ENCODE results near the gene ADAP1. TPM values are rescaled to one million over a fixed set of nuclear protein-coding genes. Genes with fewer than 3 reads are reported as not detected.
"Not testable (repeated sequence)": the region's sequence is repeated elsewhere in the genome, so short reads cannot be mapped to it uniquely, and the experiment has no call there.

Gene ADAP1
- total RNA-seq, 1 experiment from 2014 or later, result 173 TPM

- peaks cover 72% of the 10 kb centered on the region for H3K36me3 Mint-ChIP-seq (ENCODE audit: insufficient read depth, unreplicated experiment)
- intact Hi-C loops (cut with micrococcal nuclease; ENCODE audit: unreplicated experiment), result no loop called here
Measured at GRCh38 chr7:963236-964078, 9.0 kb upstream of the ADAP1 start.

DNA sequence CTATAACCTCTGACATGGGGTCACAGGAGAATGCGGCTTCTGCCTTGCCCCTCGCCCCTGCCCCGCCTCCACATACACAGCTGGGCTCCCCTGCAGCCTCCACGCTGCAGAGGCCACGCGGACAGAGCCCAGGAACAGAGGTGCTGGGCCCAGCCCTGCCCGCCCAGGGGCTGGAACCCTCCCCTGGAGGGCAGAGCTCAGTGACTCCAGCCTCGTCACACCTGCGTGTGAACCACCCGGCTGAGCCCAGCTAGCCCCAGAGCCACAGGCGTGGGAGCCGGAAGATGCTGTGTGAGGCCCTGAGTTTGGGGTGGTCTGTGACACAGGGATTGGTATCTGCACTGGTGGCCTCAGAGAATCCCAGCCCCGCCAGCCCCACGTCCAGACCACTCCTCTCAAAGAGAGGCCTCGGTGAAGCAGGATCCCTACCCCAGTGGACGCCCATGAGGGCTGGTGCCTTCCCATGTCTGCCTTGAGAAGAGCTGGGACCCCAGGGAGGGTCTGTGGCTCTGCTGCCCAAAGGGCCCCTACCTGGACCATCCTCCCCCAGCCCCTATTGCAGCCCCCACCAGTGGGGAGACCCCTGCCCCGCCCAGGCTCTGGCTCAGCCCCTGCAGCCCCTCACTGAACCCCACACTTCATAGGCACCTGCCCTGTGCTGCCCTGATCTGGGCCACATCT, 8.1 kb upstream of the ADAP1 start:
- CTCF ChIA-PET, result no interaction called here
- DNase-seq, result no peak
- Mint-ChIP-seq H3K27me3 (ENCODE audit: unreplicated experiment) (no peaks in the 10 kb centered on the region), H3K27ac (ENCODE audit: unreplicated experiment) (no peak overlapping the region), H3K4me3 (ENCODE audit: low read depth, unreplicated experiment) (no peak overlapping the region), H3K36me3 (ENCODE audit: insufficient read depth, unreplicated experiment) (peaks cover 68% of the 10 kb centered on the region), H3K4me1 (ENCODE audit: low read depth, unreplicated experiment) (peaks cover 7% of the 10 kb centered on the region), H3K9me3 (ENCODE audit: low read depth, unreplicated experiment) (no peaks in the 10 kb centered on the region)
- no TSS peak for BruUV-seq (replicated peaks)
- TF ChIP-seq CTCF (IDR thresholded peaks at IDR 0.05; ENCODE audit: unreplicated experiment), result no peak
- intact Hi-C loops (cut with micrococcal nuclease; ENCODE audit: unreplicated experiment), result no loop called here

More at GRCh38 chr7:963236-964078, 9.0 kb upstream of the ADAP1 start:
- no peak for DNase-seq
- Mint-ChIP-seq H3K4me1 (ENCODE audit: low read depth, unreplicated experiment) (peaks cover 7% of the 10 kb centered on the region), H3K9me3 (ENCODE audit: low read depth, unreplicated experiment) (no peaks in the 10 kb centered on the region), H3K4me3 (ENCODE audit: low read depth, unreplicated experiment) (no peak overlapping the region), H3K27ac (ENCODE audit: unreplicated experiment) (peak overlapping the region; percentile 29), H3K27me3 (ENCODE audit: unreplicated experiment) (no peaks in the 10 kb centered on the region)
- no TSS peak for BruUV-seq (replicated peaks)
- CTCF ChIA-PET, result no interaction called here
- no peak for TF ChIP-seq CTCF (IDR thresholded peaks at IDR 0.05; ENCODE audit: unreplicated experiment)

DNA sequence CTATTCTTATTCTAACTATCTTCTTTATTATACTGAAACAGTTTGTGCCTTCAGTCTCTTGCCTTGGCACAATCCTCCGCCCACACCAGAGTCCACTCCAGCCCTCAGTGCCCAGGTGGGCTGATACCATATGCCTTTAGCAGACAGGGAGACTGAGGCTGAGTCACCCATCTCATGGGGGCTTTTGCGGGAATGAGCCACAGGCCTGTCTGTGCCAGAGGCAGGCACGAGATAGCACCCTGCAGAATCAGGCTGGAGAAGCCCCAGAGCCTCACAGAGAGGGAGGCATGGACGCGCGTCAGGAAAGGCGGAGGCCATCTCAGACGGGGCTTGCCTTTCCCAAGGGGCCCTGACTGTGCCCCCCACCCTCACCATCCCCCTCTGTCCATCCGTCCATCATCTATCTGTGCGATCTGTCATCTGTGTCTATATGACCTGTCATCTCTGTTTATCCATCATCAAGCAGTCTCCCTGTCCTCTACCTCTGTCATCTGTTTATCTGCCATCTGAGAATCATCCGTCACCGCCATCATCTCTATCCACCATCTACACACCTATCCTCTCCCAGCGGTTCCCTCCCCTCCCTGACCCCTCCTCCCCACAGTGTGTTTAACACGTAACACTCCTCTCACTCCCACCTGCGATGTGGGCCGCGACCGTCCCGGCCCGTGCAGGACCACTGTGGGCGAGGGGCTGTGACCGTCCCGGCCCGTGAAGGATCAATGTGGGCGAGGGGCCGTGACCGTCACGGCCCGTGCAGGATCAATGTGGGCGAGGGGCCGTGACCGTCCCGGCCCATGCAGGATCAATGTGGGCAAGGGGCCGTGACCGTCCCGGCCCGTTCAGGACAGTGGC, 7.3 kb upstream of the ADAP1 start:
- no TSS peak for BruUV-seq (replicated peaks)

GRCh38 chr7:960972-961371, 6.5 kb upstream of the ADAP1 start:
- intact Hi-C loops (cut with micrococcal nuclease; ENCODE audit: unreplicated experiment); DNase-seq; H3K27me3 Mint-ChIP-seq (ENCODE audit: unreplicated experiment); H3K4me1 Mint-ChIP-seq (ENCODE audit: low read depth, unreplicated experiment); H3K9me3 Mint-ChIP-seq (ENCODE audit: low read depth, unreplicated experiment); CTCF ChIA-PET; H3K27ac Mint-ChIP-seq (ENCODE audit: unreplicated experiment); BruUV-seq (replicated peaks); H3K4me3 Mint-ChIP-seq (ENCODE audit: low read depth, unreplicated experiment): not testable (repeated sequence)
- peaks cover 65% of the 10 kb centered on the region for H3K36me3 Mint-ChIP-seq (ENCODE audit: insufficient read depth, unreplicated experiment)

More for the DNA sequence above, 7.3 kb upstream of the ADAP1 start:
- CTCF ChIA-PET, result no interaction called here
- no peak for TF ChIP-seq CTCF (IDR thresholded peaks at IDR 0.05; ENCODE audit: unreplicated experiment)
- no peaks in the 10 kb centered on the region for H3K9me3 Mint-ChIP-seq (ENCODE audit: low read depth, unreplicated experiment)
- no peaks in the 10 kb centered on the region for H3K27me3 Mint-ChIP-seq (ENCODE audit: unreplicated experiment)
- H3K4me3 Mint-ChIP-seq (ENCODE audit: low read depth, unreplicated experiment), result no peak overlapping the region
- peaks cover 7% of the 10 kb centered on the region for H3K4me1 Mint-ChIP-seq (ENCODE audit: low read depth, unreplicated experiment)
- intact Hi-C loops (cut with micrococcal nuclease; ENCODE audit: unreplicated experiment), result no loop called here
- DNase-seq, result no peak
- H3K27ac Mint-ChIP-seq (ENCODE audit: unreplicated experiment), result peak overlapping the region; percentile 25
- peaks cover 67% of the 10 kb centered on the region for H3K36me3 Mint-ChIP-seq (ENCODE audit: insufficient read depth, unreplicated experiment)

Measured in Calu3 (cell line).